ENCODE data around the gene SMAD7.

SMAD7 gene

DNA sequence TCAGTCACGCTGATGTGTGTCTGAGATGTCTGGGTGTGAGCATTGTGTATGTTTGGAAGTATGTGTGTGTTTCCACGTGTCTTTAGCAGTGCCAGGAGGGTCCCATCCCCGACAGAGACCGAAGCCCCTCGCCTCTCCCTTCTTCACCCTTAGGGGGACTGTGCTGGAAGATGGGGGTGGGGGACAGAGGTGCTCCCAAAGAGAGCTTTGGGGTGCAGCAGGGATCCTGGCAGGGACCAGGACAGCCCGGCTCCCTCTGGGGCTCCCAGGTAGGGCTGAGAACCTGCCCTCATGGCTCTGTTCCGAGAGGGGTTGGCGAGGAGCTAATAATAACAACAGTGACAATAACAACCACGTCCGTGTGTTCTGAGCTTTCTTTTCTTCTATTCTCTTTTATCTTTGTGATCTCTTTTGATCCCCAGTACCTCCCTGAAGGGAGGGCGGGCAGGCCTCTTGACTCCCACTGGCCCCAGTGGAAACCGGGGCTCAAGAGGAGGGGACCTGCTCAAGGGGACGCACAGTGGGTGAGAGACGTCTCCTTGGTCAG, 57.6 kb downstream of the SMAD7 start:
- DNase-seq, result no peak

DNA sequence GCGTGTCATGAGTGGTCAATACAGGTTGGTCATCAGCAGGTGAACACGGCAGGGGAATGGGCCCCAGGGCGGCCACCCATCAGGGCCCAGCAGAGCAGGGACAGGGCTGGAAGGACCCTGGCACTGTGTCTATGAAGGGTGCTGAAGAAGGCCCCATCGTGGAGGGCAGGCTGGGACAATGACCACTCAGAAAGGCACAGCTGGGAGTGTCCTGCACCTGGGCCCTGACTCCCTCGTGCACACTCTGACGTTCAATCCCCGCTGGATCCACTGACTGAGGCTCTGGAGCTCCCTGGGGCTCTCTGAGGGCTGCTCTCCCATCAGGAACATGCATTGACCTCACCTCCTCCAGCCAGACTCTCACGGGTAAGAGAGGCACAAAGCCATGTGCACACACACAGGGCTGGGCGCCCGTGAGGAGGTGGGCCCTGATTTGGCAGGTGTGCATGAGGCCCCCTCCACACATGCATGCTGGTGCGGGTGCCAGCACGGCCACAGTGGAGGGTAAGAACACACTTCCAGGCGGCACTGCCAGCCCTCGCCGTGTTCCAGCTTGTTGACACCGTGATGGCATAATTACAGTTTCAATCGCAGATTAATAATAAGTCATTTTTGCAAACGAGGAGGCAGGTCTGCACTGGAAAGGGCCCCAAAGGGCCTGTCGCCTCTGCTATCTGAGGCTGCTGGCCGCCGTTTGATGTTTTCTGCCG, 58.5 kb downstream of the SMAD7 start:
- no peak for DNase-seq

DNA sequence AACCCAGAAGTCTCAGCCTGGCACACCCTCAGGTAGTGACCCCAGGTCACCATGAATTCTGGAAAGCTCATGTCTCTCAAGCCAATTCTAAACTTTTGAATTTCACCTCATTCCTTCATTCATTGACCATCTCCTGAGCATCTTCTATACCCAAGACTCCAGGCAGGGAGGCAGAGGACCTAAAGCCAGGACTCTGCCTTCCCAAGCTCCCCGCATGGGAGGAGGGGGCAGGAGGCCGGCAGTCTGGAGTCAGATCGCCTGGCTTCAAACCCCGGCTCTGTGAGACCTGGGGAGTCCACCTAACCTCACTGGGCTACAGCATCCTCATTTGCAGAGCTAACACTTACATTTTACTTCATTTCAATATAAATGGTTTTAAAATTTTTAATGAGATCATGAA, 59.0 kb downstream of the SMAD7 start:
- DNase-seq, result no peak

DNA sequence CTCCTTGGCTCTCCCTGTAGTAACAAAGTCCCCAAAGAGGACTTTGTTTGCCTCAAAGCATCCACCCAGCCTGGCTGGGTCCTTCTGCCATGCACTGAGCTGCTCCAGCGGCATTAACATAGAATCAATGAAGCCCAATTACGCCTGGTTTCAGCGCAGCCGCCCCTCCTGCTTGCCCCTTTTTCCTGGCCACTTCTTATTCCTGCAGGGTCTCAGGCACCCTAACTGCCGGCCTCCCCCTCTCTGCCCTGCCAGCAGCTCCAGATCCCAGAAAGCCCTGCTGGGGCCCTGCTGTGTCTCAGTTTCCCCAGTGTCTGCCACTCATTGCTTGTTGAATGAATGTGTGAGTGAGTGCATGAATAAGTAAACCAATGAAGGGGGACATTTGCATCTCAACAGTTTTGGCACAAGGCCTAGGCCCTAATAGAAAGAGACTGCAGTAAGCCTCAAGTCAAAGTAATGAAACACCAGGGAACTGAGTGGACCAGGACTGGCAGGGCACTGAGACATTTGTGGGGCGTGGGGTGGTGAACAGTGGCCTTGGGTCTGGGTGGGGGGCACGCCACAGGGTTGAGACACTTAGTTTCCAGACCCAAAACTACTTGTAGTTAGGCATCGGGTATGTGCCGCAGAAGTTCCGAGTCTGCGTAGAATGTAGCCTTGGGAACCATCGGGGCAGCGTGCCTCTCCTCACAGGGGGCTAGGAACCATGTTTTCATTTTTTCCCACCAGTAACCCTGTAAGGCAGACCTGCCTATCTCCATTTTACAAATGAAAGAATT, 60.6 kb downstream of the SMAD7 start:
- no peak for DNase-seq

DNA sequence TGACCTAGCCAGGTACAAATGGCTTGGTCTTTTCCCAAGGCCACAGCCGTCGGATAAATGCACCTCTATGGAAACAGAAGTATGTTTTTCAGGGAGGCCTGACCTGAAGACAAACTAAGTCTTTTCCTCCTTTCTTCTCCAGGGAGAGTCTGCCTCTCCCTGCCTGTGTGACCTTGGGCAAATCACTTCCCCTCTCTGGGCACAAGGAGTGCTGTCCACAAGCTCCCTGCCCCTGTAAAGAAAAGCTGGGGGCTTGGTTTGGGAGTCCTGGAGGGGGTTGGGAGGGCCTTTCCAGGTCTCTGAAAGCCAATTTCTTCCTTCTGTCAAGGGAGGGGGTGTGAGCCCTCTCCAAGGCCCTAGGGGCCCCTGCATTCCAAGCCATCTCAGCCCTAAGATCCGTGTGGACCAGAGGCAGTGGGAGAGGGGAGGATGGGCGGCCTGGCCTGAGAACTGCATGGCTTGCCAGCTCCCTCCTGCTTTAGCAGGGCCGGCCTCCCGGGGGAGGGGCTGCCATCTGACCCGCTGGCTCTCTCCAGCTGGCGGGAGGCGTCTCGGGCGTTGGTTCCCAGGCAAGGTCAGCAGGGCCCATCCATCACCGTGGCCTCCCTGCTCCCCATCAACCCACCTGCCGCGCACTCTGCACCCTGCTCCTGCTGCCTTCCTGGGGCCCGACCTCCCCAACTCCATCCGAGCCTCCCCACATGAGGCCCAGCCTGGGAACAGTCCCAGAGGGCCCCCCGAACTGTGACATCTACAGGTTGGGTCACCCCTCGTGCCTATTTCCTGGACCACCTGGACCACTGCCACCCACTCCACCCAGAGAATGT, 61.4 kb downstream of the SMAD7 start:
- DNase-seq, result no peak

DNA sequence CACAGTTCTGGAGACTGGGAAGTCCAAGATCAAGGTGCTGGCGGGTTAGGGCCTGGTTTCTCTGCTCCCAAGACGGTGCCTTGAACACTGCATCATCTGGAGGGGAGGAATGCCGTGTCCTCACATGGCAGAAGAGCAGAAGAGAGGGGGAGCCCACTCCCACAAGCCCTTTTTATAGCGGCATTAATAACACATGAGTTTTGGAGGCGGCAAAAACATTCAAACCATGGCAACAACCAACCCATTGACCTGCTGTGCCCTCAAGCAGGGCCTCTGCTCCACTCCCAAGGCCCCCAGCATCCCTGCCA, 62.0 kb downstream of the SMAD7 start:
- DNase-seq, result no peak

DNA sequence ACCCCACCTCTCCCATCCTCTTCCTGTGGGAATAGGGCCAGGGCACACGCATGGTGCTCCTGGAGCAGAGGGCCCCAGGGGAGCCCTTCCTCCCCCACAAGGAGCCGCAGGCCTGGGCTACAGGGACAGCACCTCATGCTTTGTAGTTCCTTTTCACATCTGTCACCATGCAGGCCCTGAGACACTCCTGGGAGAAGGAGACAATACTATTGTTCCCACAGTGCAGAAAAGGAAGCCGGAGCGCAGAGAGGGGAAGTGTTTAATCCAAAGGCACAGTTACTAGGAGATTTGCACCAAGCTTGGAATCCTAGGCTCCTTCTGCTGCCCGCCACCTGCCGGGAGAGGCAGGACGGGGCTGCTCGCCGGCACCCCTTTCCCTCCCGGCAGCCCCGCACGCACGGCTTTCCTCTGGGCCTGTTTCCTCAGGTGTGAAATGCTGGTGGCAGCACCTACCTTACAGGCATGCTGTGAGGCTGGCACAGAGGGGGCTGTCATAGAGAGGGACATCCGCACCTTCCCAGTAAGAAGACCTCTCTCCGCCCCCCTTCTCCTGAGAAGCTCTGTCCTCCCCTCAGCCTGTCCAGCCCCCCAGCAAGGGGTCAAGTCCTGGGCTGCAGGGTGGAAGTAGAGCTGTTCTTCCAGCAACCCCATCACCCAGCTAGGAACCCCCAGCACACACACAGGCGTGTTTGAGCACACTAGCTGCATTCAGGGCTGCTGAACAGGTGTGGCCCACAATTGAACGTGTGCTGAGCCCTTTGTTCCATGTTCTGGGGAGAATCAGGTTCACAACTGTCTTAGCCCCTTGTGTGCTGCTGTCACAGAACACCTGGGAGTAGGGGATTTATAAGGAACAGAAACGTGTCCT, 62.6 kb downstream of the SMAD7 start:
- DNase-seq, result no peak

DNA sequence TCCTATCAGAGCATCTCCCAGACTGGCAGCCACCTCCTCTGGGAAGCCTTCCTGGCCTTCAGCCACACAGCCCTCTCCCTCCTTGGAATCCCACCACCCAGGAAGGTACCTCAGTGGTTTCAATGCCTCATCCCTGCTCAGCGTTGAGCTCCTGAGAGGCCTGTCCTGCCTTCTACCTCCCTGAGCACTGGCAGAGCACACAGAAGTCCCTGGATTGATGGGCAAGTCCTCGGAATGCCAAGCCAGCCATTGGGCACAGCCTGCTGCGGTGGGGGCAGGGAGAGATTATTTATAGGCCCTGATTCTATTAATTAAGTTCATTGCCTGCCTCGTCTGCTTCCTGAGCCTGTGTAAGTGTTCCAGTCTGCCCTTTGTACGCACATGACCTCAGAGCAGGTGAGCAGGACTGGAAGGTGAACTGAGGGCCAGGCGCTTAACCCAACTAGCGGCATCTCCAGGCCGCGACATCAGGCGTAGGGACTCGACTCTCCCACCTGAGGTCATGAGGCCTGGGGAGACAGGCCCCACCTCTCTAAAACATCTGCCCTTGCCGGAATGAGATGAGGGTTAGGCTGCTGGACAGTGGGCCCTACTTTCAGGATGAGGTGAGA, 63.4 kb downstream of the SMAD7 start:
- DNase-seq, result no peak

DNA sequence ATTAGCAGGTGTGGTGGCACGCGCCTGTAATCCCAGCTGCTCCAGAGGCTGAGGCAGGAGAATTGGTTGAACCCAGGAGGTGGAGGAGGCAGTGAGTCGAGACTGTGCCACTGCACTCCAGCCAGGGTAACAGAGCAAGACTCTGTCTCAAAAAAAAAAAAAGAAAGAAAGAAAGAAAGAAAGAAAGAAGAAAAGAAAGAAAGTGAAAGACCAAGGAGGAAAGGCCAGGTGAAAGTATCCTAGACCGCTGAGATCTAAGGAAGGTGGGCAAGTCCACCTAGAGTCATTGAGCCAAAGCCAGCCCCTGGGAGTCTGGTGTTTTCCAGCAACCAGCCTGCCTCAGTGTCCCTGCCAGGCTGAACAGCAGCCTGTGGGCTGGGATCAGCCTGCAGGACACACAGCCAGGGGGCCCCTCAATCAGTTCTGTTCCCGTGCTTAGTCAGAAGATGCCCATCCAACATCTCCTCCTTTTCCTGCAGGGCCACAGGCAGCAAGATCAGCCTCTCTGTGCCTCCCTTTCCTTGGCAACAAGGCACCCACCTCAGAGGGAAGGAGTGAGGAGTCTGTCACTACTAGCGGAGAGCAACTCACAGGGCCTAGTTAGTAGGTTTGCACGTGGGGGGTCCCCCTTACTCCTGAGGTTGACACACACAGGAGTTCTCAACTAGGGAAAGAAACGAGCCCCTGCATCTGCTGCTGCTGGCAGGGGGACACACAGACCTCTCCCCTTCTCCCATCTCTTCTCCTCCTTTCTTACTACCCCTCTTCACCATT, 64.1 kb downstream of the SMAD7 start:
- no peak for DNase-seq

DNA sequence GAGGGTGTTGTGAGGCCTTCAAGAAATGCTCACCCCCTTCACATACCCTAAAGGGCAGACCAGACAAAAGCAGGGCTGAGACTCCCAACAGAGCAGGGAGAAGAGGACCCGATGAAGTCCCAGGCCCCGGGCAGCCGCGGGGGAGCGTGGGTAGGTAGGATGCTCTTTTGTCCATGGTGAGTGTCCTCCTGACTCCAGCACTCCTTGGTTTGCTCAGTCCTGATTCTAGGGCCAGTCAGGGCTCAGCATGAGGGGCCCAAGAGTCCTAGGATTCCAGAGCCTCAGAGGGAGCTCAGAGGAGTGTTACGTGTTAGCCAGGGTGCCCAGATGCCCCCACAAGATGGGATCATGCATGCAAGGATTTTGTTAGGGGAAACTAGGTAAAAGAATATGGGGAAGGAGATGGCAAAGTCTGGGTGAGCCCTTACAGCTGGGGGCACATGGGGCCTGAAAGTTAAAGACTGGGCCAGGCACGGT, 64.8 kb downstream of the SMAD7 start:
- DNase-seq, result no peak

DNA sequence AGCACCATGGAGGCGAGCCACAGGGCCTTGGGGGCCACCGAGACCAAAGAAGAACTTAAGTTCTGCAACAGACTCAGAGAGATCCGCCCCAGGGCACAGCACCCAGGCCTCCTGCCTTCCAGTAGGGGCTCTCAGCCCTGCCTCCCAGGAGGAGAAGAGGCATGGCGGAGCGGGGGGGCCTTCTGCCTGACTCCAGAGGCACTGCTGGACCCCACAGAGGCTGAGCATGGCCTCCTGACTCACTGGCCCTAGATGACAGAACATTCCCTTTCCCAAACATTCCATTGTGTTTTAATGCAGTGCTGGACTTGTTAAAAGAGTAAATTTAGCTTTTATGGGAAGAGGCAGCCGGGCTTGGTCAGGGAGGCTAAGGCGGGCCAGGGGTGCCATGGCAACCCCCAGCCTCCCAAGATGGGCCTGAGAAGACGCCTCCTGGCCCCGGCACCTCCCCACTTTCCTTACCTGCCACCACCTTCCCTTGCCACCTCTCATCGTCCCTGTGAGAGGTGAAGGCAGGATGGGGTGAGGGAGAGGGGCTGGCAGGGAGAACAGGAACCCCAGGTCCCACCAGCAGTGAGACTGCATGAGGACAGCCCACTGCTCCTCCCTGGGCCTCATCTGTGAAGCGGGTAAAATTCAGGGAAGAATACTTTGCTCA, 65.4 kb downstream of the SMAD7 start:
- DNase-seq, result no peak

DNA sequence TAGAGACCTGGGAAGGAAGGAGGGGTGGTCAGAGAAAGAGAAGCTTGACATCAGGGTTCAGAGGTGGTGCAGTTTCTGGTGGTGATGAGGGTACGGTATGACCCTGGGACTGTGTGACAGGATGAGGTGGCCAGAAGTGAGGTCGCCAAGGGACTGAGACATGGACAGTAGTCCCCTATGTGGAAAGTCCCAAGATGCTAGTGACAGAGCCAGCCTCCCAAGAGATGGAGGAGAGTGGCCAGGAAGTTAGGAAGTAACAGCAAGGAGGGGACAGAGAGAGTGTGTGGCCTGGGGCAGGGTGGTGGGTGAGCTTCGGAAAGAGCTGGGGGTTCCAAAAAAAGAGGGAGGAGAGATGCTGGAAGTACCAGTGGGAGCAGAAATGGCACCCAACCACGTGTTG, 66.0 kb downstream of the SMAD7 start:
- no peak for DNase-seq

DNA sequence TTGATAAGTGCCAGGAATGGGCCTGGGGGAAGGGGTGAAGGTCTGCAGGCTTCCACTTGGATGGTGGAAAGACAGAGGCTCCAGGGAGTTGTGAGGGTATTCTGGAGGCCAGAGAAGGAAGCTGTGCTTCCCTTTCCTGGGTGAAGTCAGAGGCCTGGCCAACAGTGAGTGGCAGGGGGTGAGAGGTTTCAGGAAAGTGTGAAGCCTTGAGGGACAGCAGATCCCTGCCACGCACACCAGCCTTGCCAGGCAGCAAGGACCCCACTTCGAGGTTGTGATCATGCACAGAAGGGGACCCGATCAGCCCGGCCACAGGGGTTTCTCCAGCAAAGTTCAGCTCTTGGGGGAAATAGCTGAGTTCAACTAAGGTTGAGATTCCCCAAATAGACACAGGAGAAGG, 66.5 kb downstream of the SMAD7 start:
- no peak for DNase-seq

DNA sequence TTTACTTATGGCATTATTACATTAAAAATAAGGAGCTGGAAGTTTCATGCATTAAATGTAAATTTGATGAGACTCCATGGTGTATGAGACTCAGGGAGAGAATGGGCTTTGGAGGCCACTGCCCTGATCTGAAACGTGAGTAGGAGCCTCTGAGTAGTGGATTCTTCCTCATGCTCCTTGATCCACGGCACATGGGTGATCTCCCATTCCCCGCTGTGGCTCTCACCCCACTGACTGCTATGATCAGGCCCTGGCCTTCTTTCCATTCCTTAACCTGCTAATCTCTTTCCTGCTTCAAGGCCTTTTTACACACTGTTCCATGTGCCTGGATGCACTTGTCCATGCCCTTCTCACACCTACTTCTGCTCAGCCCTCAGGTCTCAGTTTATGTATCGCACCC, 68.4 kb downstream of the SMAD7 start:
- no peak for DNase-seq

DNA sequence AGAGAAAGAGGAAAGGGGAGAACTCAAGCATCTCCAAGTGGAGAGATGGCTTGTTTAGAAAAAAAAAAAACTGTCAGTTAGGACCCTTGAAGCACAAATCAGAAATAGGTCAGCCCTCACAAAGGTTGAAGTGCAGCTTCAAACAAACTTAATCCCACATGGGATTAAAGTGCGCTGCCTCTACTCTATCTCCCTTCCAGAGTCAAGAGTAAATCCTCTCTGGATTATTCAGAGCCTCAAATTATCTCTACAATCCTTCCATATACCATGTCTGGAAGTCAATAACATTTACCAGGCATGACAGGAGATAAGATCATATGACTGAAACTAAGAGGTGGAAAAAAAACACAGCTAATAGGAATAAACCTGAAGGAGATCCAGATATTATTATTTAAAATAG, 69.8 kb downstream of the SMAD7 start:
- no peak for DNase-seq

DNA sequence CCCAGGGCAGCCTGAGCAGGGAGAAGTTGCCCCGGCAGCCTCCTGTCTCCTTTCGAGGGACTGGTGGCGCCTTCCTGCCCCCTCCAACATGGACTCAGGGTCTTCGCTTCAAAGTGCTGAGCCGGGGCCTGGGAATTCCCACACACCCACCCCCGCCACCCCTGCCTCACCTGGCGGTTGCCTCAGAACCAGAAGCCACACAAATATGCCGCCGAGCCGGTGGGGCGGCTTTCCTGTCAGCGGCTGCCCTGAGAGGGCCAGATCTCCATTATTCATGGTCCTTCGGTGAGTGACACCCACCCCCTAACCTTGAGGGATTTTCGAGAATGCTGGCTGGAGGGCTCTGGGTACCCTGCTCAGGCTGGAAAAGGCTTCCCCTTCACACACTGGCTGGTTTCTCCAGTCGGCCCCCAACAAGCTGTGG, 71.7 kb downstream of the SMAD7 start:
- no peak for DNase-seq

DNA sequence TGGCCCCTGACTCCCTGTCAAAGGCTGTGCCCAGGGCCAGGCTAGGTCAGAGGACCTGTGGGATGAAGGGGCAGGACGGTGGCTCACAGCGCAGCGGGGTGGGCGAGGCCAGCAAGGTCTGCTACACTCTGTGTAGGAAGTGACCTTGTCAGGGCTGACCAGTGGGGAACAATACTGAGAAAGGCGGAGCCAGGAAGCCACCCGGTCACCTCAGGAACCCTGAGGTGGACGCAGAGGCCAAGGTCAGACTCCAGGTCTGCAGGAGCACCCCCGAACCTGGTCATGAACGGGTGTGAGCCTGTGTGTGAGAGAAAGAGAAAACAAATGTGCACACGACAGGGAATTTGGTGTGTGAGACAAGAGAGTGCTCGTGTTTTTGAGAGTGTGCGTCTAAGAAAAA, 72.3 kb downstream of the SMAD7 start:
- DNase-seq, result no peak

DNA sequence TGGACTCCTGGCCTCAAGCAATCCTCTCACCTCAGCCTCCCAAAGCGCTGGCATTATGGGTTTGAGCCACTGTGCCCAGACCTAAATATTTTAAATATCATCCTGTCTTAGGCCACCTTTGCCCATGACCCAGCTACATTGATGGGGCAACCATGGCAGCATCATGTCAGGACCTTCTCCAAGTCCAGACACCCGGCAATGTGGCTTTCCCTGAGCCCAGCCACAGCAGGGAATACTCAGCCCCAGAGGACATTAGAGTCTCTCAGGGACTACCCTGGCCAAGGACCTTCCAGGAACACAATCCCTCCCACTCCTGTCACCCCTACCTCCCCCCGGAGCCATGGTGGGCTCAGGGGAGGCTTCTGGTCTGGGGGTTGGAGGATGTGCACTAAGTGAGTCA, 72.8 kb downstream of the SMAD7 start:
- DNase-seq, result no peak

DNA sequence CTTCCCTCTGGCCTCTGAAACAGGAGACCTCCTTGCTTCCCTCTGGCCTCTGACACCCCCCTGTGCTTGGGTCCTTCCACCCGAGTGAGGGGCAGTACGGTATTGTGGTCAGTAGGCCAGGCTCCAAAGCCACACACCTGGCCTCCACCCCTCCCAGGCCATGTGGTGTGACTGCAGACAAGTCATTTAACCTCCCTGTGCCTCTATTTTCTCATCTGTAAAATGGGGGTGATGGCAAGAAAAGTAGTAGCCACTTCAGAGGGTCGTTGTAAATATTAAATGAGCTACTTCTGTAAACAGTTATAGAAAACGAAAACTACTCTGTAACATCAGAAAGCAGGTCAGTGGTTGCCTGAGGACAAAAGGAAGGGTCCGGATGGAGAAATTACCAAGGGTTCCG, 74.2 kb downstream of the SMAD7 start:
- DNase-seq, result no peak

DNA sequence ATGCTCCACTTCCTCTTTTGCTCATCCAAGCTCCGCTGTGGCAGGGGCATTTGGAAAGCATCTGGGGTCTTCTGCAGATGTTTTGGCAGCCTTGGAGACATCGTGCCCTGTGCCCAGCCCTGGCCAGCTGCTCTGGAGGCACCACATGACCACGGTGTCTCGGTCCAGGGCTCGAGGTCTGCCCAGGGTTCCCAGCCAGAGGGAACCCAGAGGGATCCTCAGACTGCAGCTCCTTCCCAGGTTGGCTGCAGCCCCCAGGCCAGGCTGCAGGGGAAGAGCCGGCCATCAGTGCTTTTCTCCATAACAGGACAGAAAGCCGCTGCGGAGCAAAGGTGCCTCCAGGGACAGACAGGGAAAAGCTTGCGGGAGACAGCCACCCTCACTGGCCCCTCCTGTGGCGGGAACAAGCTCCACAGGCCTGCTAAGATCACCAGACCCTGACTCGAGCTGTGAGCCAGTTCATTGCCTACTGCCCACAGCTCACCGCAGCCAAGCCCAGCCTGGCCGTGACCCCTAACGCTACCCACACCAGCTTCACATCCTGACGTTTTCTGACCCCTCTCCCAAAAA, 74.7 kb downstream of the SMAD7 start:
- DNase-seq, result no peak
